ENCODE data around the gene SCYGR3.
A peak's percentile ranks its signal among the peaks of the same experiment; 100 is the strongest.

The SCYGR3 gene

GRCh38 chr2:227632827-227633226 is 18.2 kb upstream of the SCYGR3 start:
- H3K9me3 ChIP-seq = no peaks in the 10 kb centered on the region
- no peak overlapping the region for H3K4me3 ChIP-seq

GRCh38 chr2:227630322-227630721 is 15.7 kb upstream of the SCYGR3 start:
- no peak for TF ChIP-seq Cebpa-rat (IDR thresholded peaks at IDR 0.05)
- Histone ChIP-seq H3K9me3 (no peaks in the 10 kb centered on the region), H4K20me1 (no peaks in the 10 kb centered on the region), H3K27me3 (no peaks in the 10 kb centered on the region), H3K4me3 (no peak overlapping the region), H3K27ac (no peak overlapping the region), H3K9ac (no peak overlapping the region), H3K4me2 (no peak overlapping the region), H3K36me3 (no peaks in the 10 kb centered on the region), H3K4me1 (no peaks in the 10 kb centered on the region)

More at GRCh38 chr2:227632827-227633226, 18.2 kb upstream of the SCYGR3 start:
- H4K20me1 ChIP-seq = no peaks in the 10 kb centered on the region
- no peaks in the 10 kb centered on the region for H3K36me3 ChIP-seq
- H3K27me3 ChIP-seq = no peaks in the 10 kb centered on the region
- H3K4me2 ChIP-seq = no peak overlapping the region
- TF ChIP-seq Cebpa-rat (IDR thresholded peaks at IDR 0.05) = no peak
- H3K9ac ChIP-seq = no peak overlapping the region
- H3K27ac ChIP-seq = no peak overlapping the region
- H3K4me1 ChIP-seq = no peaks in the 10 kb centered on the region

GRCh38 chr2:227629435-227629834 is 14.8 kb upstream of the SCYGR3 start:
- no peaks in the 10 kb centered on the region for H3K9me3 ChIP-seq
- no peak overlapping the region for H3K9ac ChIP-seq
- no peak for TF ChIP-seq Cebpa-rat (IDR thresholded peaks at IDR 0.05)
- no peaks in the 10 kb centered on the region for H3K27me3 ChIP-seq
- H3K4me3 ChIP-seq = no peak overlapping the region
- no peaks in the 10 kb centered on the region for H3K4me1 ChIP-seq
- no peaks in the 10 kb centered on the region for H4K20me1 ChIP-seq
- no peak overlapping the region for H3K4me2 ChIP-seq
- H3K27ac ChIP-seq = no peak overlapping the region
- no peaks in the 10 kb centered on the region for H3K36me3 ChIP-seq

GRCh38 chr2:227627769-227628168 is 13.1 kb upstream of the SCYGR3 start:
- no peak for TF ChIP-seq Cebpa-rat (IDR thresholded peaks at IDR 0.05)
- Histone ChIP-seq H3K4me3 (no peak overlapping the region), H3K36me3 (no peaks in the 10 kb centered on the region), H3K9me3 (peaks cover 2% of the 10 kb centered on the region; the same call in 1 of the 2 replicates), H3K4me1 (no peaks in the 10 kb centered on the region), H3K9ac (no peak overlapping the region), H3K4me2 (no peak overlapping the region), H4K20me1 (no peaks in the 10 kb centered on the region), H3K27me3 (no peaks in the 10 kb centered on the region), H3K27ac (no peak overlapping the region)

- no peaks in the 10 kb centered on the region for H3K36me3 ChIP-seq
- H3K9me3 ChIP-seq = peaks cover 4% of the 10 kb centered on the region; the same call in 1 of the 2 replicates
- H4K20me1 ChIP-seq = no peaks in the 10 kb centered on the region
- no peak for TF ChIP-seq Cebpa-rat (IDR thresholded peaks at IDR 0.05)
- no peaks in the 10 kb centered on the region for H3K4me1 ChIP-seq
- no peak overlapping the region for H3K4me2 ChIP-seq
- H3K4me3 ChIP-seq = no peak overlapping the region
- no peak overlapping the region for H3K27ac ChIP-seq
- H3K27me3 ChIP-seq = no peaks in the 10 kb centered on the region
- no peak overlapping the region for H3K9ac ChIP-seq
Measured at GRCh38 chr2:227626580-227627151, 12.0 kb upstream of the SCYGR3 start.

- Histone ChIP-seq H3K27ac (no peak overlapping the region), H3K4me2 (no peak overlapping the region)
Measured at GRCh38 chr2:227625420-227625819, 10.8 kb upstream of the SCYGR3 start.

GRCh38 chr2:227623226-227623625 is 8.6 kb upstream of the SCYGR3 start:
- no peak overlapping the region for H3K27ac ChIP-seq
- H3K4me1 ChIP-seq = peaks cover 10% of the 10 kb centered on the region; the same call in 1 of the 2 replicates
- no peaks in the 10 kb centered on the region for H3K36me3 ChIP-seq
- H3K27me3 ChIP-seq = no peaks in the 10 kb centered on the region
- no peak overlapping the region for H3K4me2 ChIP-seq
- H3K4me3 ChIP-seq = no peak overlapping the region
- H3K9ac ChIP-seq = no peak overlapping the region
- peaks cover 4% of the 10 kb centered on the region; the same call in 1 of the 2 replicates for H3K9me3 ChIP-seq
- no peaks in the 10 kb centered on the region for H4K20me1 ChIP-seq
- no peak for TF ChIP-seq Cebpa-rat (IDR thresholded peaks at IDR 0.05)

More at GRCh38 chr2:227625420-227625819, 10.8 kb upstream of the SCYGR3 start:
- TF ChIP-seq Cebpa-rat (IDR thresholded peaks at IDR 0.05) = no peak
- H3K4me1 ChIP-seq = no peaks in the 10 kb centered on the region
- peaks cover 4% of the 10 kb centered on the region; the same call in 1 of the 2 replicates for H3K9me3 ChIP-seq
- no peak overlapping the region for H3K4me3 ChIP-seq
- H3K27me3 ChIP-seq = no peaks in the 10 kb centered on the region
- no peak overlapping the region for H3K9ac ChIP-seq
- no peaks in the 10 kb centered on the region for H4K20me1 ChIP-seq
- no peaks in the 10 kb centered on the region for H3K36me3 ChIP-seq

- Histone ChIP-seq H3K4me2 (peak within 1 kb of the TSS; percentile 37; the same call in 1 of the 2 replicates), H3K27me3 (no peaks in the 10 kb centered on the region), H4K20me1 (no peaks in the 10 kb centered on the region), H3K4me1 (peaks cover 12% of the 10 kb centered on the region; the same call in 1 of the 2 replicates), H3K27ac (no peak within 1 kb of the TSS), H3K4me3 (no peak within 1 kb of the TSS), H3K36me3 (no peaks in the 10 kb centered on the region), H3K9ac (no peak within 1 kb of the TSS), H3K9me3 (peaks cover under 1% of the 10 kb centered on the region; the same call in 1 of the 2 replicates)
- no peak for TF ChIP-seq Cebpa-rat (IDR thresholded peaks at IDR 0.05)
Measured at GRCh38 chr2:227617316-227618230, 2.9 kb upstream of the SCYGR3 start, which contains the start of gene SCYGR4. Gene SCYGR4, plus strand, starts transcription at chr2:227617498. Its CDS starts 0 bp downstream, at chr2:227617498.

- Histone ChIP-seq H3K9ac (no peak overlapping the region), H3K4me3 (no peak overlapping the region), H4K20me1 (no peaks in the 10 kb centered on the region), H3K36me3 (no peaks in the 10 kb centered on the region), H3K27me3 (no peaks in the 10 kb centered on the region), H3K9me3 (no peaks in the 10 kb centered on the region), H3K4me1 (peaks cover 12% of the 10 kb centered on the region; the same call in 1 of the 2 replicates), H3K27ac (no peak overlapping the region), H3K4me2 (no peak overlapping the region)
- TF ChIP-seq Cebpa-rat (IDR thresholded peaks at IDR 0.05) = no peak
Measured at GRCh38 chr2:227616631-227617030, 2.0 kb upstream of the SCYGR3 start.

GRCh38 chr2:227615906-227616305 is 1.3 kb upstream of the SCYGR3 start:
- no peak overlapping the region for H3K9ac ChIP-seq
- H3K27ac ChIP-seq = no peak overlapping the region
- peaks cover 12% of the 10 kb centered on the region; the same call in 1 of the 2 replicates for H3K4me1 ChIP-seq
- H3K36me3 ChIP-seq = no peaks in the 10 kb centered on the region
- H3K4me3 ChIP-seq = no peak overlapping the region
- no peaks in the 10 kb centered on the region for H3K9me3 ChIP-seq
- no peak overlapping the region for H3K4me2 ChIP-seq
- no peaks in the 10 kb centered on the region for H4K20me1 ChIP-seq
- no peak for TF ChIP-seq Cebpa-rat (IDR thresholded peaks at IDR 0.05)
- no peaks in the 10 kb centered on the region for H3K27me3 ChIP-seq

All from BLaER1 (cell line).